ENCODE results near the gene CYP27B1.

CYP27B1 gene

DNA sequence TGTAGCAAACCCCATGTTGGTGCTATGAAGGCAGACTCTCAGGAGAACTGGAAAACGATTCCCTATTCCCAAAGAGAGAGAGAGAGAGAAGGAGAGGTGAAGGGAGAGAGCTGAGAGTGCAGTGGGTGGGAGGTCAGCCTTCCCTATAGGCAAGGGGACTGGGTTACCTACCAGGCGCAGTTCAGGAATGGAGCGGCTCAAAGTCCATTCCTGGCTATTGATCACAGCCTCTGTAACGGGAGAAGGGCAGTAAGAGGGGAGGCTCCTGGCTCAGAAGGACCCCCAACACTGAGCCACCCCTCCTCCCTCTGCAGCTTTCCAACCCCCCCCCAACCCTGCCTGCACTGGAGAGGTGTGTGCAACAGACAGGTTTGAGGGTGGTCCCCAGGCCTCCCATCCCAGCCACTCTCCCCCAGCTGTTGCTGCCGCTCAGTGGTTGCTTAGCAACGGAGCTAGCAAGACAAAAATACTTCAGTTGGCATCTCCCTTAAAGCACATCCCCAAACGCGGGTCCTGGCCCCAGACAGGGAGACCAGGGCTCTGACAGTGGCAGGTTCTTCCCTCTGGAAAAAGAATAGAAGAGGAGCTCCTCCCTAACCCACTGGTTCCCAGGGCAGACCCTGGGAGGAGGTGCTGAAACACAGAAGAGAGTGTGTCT lies 31.6 kb downstream of the CYP27B1 start:
- TF ChIP-seq, protein P1, sequence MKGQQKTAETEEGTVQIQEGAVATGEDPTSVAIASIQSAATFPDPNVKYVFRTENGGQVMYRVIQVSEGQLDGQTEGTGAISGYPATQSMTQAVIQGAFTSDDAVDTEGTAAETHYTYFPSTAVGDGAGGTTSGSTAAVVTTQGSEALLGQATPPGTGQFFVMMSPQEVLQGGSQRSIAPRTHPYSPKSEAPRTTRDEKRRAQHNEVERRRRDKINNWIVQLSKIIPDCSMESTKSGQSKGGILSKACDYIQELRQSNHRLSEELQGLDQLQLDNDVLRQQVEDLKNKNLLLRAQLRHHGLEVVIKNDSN (IDR thresholded peaks at IDR 0.05): no peak
- TF ChIP-seq NFIC (IDR thresholded peaks at IDR 0.05) (no peak), YY1 (IDR thresholded peaks at IDR 0.05; ENCODE audit: low read depth) (no peak), RAD21 (IDR thresholded peaks at IDR 0.05; ENCODE audit: low read depth) (no peak), EGR1 (IDR thresholded peaks at IDR 0.05) (no peak), TAF1 (IDR thresholded peaks at IDR 0.05; ENCODE audit: low read depth) (no peak), EP300 (IDR thresholded peaks at IDR 0.05; ENCODE audit: borderline replicate concordance) (no peak), FOXM1 (IDR thresholded peaks at IDR 0.05; ENCODE audit: borderline replicate concordance, low read depth) (no peak)
- TF ChIP-seq, protein P2, sequence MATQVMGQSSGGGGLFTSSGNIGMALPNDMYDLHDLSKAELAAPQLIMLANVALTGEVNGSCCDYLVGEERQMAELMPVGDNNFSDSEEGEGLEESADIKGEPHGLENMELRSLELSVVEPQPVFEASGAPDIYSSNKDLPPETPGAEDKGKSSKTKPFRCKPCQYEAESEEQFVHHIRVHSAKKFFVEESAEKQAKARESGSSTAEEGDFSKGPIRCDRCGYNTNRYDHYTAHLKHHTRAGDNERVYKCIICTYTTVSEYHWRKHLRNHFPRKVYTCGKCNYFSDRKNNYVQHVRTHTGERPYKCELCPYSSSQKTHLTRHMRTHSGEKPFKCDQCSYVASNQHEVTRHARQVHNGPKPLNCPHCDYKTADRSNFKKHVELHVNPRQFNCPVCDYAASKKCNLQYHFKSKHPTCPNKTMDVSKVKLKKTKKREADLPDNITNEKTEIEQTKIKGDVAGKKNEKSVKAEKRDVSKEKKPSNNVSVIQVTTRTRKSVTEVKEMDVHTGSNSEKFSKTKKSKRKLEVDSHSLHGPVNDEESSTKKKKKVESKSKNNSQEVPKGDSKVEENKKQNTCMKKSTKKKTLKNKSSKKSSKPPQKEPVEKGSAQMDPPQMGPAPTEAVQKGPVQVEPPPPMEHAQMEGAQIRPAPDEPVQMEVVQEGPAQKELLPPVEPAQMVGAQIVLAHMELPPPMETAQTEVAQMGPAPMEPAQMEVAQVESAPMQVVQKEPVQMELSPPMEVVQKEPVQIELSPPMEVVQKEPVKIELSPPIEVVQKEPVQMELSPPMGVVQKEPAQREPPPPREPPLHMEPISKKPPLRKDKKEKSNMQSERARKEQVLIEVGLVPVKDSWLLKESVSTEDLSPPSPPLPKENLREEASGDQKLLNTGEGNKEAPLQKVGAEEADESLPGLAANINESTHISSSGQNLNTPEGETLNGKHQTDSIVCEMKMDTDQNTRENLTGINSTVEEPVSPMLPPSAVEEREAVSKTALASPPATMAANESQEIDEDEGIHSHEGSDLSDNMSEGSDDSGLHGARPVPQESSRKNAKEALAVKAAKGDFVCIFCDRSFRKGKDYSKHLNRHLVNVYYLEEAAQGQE (IDR thresholded peaks at IDR 0.05; ENCODE audit: low read depth): no peak
- TF ChIP-seq, protein P3, sequence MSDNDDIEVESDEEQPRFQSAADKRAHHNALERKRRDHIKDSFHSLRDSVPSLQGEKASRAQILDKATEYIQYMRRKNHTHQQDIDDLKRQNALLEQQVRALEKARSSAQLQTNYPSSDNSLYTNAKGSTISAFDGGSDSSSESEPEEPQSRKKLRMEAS (IDR thresholded peaks at IDR 0.05): no peak

DNA sequence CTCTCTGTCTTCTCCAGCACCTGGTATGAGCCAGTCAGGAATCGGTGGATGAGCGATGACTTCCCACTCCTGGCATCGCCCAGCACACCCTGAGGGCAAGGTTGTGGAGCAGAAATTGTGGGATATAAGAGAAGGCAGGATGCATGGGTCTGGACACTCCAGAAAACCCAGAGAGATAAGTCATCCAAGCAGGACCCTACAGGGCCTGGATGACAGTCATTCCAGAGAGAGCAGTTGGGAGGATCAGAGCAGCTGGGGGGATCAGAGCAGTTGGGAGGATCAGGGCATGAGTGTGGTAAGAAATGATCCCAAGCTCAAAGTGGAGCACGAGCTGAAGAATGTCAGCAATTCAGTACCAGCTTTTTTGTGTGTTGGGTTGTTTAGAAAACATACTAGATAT lies 32.3 kb downstream of the CYP27B1 start:
- TF ChIP-seq NFIC (IDR thresholded peaks at IDR 0.05) (no peak), TEAD4 (IDR thresholded peaks at IDR 0.05) (no peak), YY1 (IDR thresholded peaks at IDR 0.05; ENCODE audit: low read depth) (no peak), FOXM1 (IDR thresholded peaks at IDR 0.05; ENCODE audit: borderline replicate concordance, low read depth) (no peak), TCF12 (IDR thresholded peaks at IDR 0.05; ENCODE audit: low read depth) (no peak), ZBTB7A (IDR thresholded peaks at IDR 0.05; ENCODE audit: low read depth) (no peak), EP300 (IDR thresholded peaks at IDR 0.05; ENCODE audit: borderline replicate concordance) (no peak), TAF1 (IDR thresholded peaks at IDR 0.05; ENCODE audit: low read depth) (no peak), EGR1 (IDR thresholded peaks at IDR 0.05) (no peak), CEBPB (IDR thresholded peaks at IDR 0.05) (no peak), CREB1 (IDR thresholded peaks at IDR 0.05; ENCODE audit: low read depth) (no peak), RAD21 (IDR thresholded peaks at IDR 0.05; ENCODE audit: low read depth) (no peak)
- TF ChIP-seq, protein P2 (IDR thresholded peaks at IDR 0.05; ENCODE audit: low read depth): no peak
- TF ChIP-seq, protein P1 (IDR thresholded peaks at IDR 0.05): no peak
- TF ChIP-seq, protein P3 (IDR thresholded peaks at IDR 0.05): no peak

DNA sequence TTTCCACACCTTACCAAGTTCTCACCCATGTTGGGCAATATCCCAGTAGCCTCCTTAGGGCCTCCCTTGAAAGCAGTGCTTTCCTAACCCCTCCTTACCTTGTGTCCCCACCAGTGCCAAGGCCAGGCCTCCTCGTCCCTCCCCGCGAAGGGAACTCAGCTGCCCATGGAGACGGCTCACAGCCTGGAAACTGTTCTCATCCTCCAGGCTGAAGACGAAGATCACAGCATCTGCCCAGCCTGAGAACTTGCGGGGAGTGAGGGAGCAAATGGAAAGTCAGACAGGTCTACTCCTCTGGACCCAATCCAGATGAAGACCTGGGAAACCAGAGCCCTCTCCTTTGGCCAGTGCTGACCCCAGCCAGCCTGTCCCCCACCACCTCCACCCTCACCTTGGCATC lies 33.0 kb downstream of the CYP27B1 start:
- TF ChIP-seq, protein P1 (IDR thresholded peaks at IDR 0.05): no peak
- TF ChIP-seq TCF12 (IDR thresholded peaks at IDR 0.05; ENCODE audit: low read depth): no peak
- TF ChIP-seq EP300 (IDR thresholded peaks at IDR 0.05; ENCODE audit: borderline replicate concordance): no peak
- TF ChIP-seq FOXM1 (IDR thresholded peaks at IDR 0.05; ENCODE audit: borderline replicate concordance, low read depth): no peak
- TF ChIP-seq NFIC (IDR thresholded peaks at IDR 0.05): no peak
- TF ChIP-seq ZBTB7A (IDR thresholded peaks at IDR 0.05; ENCODE audit: low read depth): no peak
- TF ChIP-seq TAF1 (IDR thresholded peaks at IDR 0.05; ENCODE audit: low read depth): no peak
- TF ChIP-seq YY1 (IDR thresholded peaks at IDR 0.05; ENCODE audit: low read depth): no peak
- no peak for TF ChIP-seq RAD21 (IDR thresholded peaks at IDR 0.05; ENCODE audit: low read depth)
- no peak for TF ChIP-seq EGR1 (IDR thresholded peaks at IDR 0.05)
- no peak for TF ChIP-seq CEBPB (IDR thresholded peaks at IDR 0.05)
- TF ChIP-seq CREB1 (IDR thresholded peaks at IDR 0.05; ENCODE audit: low read depth): no peak
- TF ChIP-seq TEAD4 (IDR thresholded peaks at IDR 0.05): no peak
- TF ChIP-seq, protein P3 (IDR thresholded peaks at IDR 0.05): no peak
- TF ChIP-seq, protein P2 (IDR thresholded peaks at IDR 0.05; ENCODE audit: low read depth): no peak

Data from Ishikawa (cell line).